HCT116 (cell line): ENCODE data around the gene ABCC11. TPM values are rescaled to one million over a fixed set of nuclear protein-coding genes. Genes with fewer than 3 reads are reported as not detected.

Experiments used
- ATAC-seq: fragments of 200-7000 bp; cut with Tn5 transposase; 2 replicates; pipeline ENCODE4 v1.9.1; 2020; ENCODE audit warnings: mild to moderate bottlenecking, moderate library complexity
- BruUV-seq: library from RNA; stranded (reverse); fragments of 400-500 nt; replicated peaks from 2 replicates; lab custom pipeline; 2021; lab: Mats Ljungman, UMichigan
- CTCF ChIA-PET: fragments of 300-600 bp; sonication (Branson Sonifier 250); formaldehyde crosslinking; loops from one replicate; lab custom pipeline; 2021; ENCODE audit warnings: antibody characterized with exemption; lab: Charles Lee
- POLR2A ChIA-PET: fragments of 300-600, 350-600 bp; sonication (Branson Sonifier 250); formaldehyde crosslinking; loops from one replicate; lab custom pipeline; 2021; ENCODE audit warnings: antibody characterized with exemption; lab: Charles Lee
- RAD21 ChIA-PET, 2 experiments: fragments of 300-600 bp; sonication (Branson Sonifier 250); formaldehyde crosslinking; loops; one replicate each; lab custom pipeline; 2023; ENCODE audit warnings: low total read pairs in 2 of 2; ENCODE audit not compliant: uncharacterized antibody in 2 of 2, unreplicated experiment in 2 of 2, low non-redundant PET in 1 of 2; lab: Charles Lee
- DNase-seq: peaks from one replicate; pipeline ENCODE4 v3.0.0-alpha.2; 2010; ENCODE audit warnings: low read depth, low spot score
- H2AFZ ChIP-seq: fragments of 200-600 bp; shearing (Covaris generic), sonication (generic); 2 replicates; pipeline ENCODE4 v1.6.1; 2017; ENCODE audit warnings: low read depth, mixed run types, mixed read lengths, antibody characterized with exemption, low read length; ENCODE audit not compliant: poor library complexity, severe bottlenecking
- H3K27ac ChIP-seq: 2 replicates; pipeline ENCODE4 v1.5.1; 2012; ENCODE audit warnings: low read depth, low read length
- H3K27me3 ChIP-seq: fragments of 200-600 bp; sonication (generic); 2 replicates; pipeline ENCODE4 v1.6.1; 2016; ENCODE audit warnings: mixed run types, low read length, mixed read lengths; ENCODE audit not compliant: insufficient read depth
- H3K36me3 ChIP-seq, 2 experiments: fragments of 200-500 bp in 1 of 2; fragments of 200-600 bp in 1 of 2; sonication (Bioruptor generic) in 1 of 2; sonication (generic) in 1 of 2; 2 replicates each; pipeline versions ENCODE4 v1.5.1 to v1.6.1; 2014 to 2016; ENCODE audit warnings: low read length in 2 of 2, inconsistent platforms in 1 of 2, mixed read lengths in 1 of 2, mixed run types in 1 of 2; ENCODE audit not compliant: insufficient read depth in 2 of 2, control insufficient read depth in 1 of 2
- H3K4me1 ChIP-seq, 2 experiments: fragments of 200-600 bp in 1 of 2; sonication (generic) in 1 of 2; 2 replicates each; pipeline versions ENCODE4 v1.5.1 to v1.6.1; 2012 to 2017; ENCODE audit warnings: low read length in 2 of 2, inconsistent platforms in 1 of 2, mild to moderate bottlenecking in 1 of 2, mixed read lengths in 1 of 2, mixed run types in 1 of 2, moderate library complexity in 1 of 2; ENCODE audit not compliant: insufficient read depth in 2 of 2, control insufficient read depth in 1 of 2
- H3K4me2 ChIP-seq: fragments of 200-600 bp; sonication (generic); 2 replicates; pipeline ENCODE4 v1.6.1; 2017; ENCODE audit warnings: mixed run types, low read length, mixed read lengths
- H3K4me3 ChIP-seq, 2 experiments: fragments of 200-600 bp in 1 of 2; sonication (generic) in 1 of 2; replicated peaks in 1 of 2; 2 replicates each; pipeline ENCODE4 v1.5.1; 2011 to 2016; ENCODE audit warnings: low read length in 2 of 2, control low read depth in 1 of 2, low read depth in 1 of 2, mild to moderate bottlenecking in 1 of 2, mixed read lengths in 1 of 2, mixed run types in 1 of 2
- H3K79me2 ChIP-seq: fragments of 200-600 bp; sonication (generic); 2 replicates; pipeline ENCODE4 v1.6.1; 2017; ENCODE audit warnings: mild to moderate bottlenecking, mixed run types, low read length, moderate library complexity, mixed read lengths; ENCODE audit not compliant: insufficient read depth
- H3K9ac ChIP-seq: fragments of 200-600 bp; sonication (generic); 2 replicates; pipeline ENCODE4 v1.6.1; 2016; ENCODE audit warnings: low read length, mixed read lengths
- H3K9me2 ChIP-seq: fragments of 200-600 bp; sonication (generic), shearing (Covaris generic); 2 replicates; pipeline ENCODE4 v1.6.1; 2017; ENCODE audit warnings: mixed run types, mild to moderate bottlenecking, moderate library complexity; ENCODE audit not compliant: insufficient read depth
- H3K9me3 ChIP-seq, 2 experiments: fragments of 200-500 bp in 1 of 2; fragments of 200-600 bp in 1 of 2; sonication (Bioruptor generic) in 1 of 2; sonication (generic) in 1 of 2; 2 replicates each; pipeline ENCODE4 v1.6.1; 2014 to 2017; ENCODE audit warnings: low read length in 2 of 2, mixed read lengths in 2 of 2, inconsistent platforms in 1 of 2, low read depth in 1 of 2, mild to moderate bottlenecking in 1 of 2, mixed run types in 1 of 2, moderate library complexity in 1 of 2; ENCODE audit not compliant: control insufficient read depth in 1 of 2, insufficient read depth in 1 of 2
- H4K20me1 ChIP-seq: fragments of 200-600 bp; sonication (generic), shearing (Covaris generic); 2 replicates; pipeline ENCODE4 v1.6.1; 2017; ENCODE audit warnings: mixed run types, mild to moderate bottlenecking, moderate library complexity; ENCODE audit not compliant: insufficient read depth
- ATF3 ChIP-seq: IDR thresholded peaks from 2 replicates; pipeline ENCODE4 v1.6.1; 2012
- CTCF ChIP-seq, 3 experiments: fragments of 200-600 bp in 1 of 3; sonication (generic) in 1 of 3; IDR thresholded peaks in 2 of 3; conservative IDR thresholded peaks in 1 of 3; 2 replicates each; pipeline ENCODE4 v1.5.1; 2012 to 2017; ENCODE audit warnings: low read depth in 2 of 3, low read length in 2 of 3, antibody characterized with exemption in 1 of 3, borderline replicate concordance in 1 of 3, control low read depth in 1 of 3, mild to moderate bottlenecking in 1 of 3, mixed read lengths in 1 of 3, mixed run types in 1 of 3, moderate library complexity in 1 of 3; ENCODE audit not compliant: insufficient read depth in 1 of 3
- EGR1 ChIP-seq: IDR thresholded peaks from 2 replicates; pipeline ENCODE4 v1.6.1; 2012; ENCODE audit warnings: low read depth
- ELF1 ChIP-seq: IDR thresholded peaks from 2 replicates; pipeline ENCODE4 v1.6.1; 2012; ENCODE audit warnings: low read depth, borderline replicate concordance
- EZH2phosphoT487 ChIP-seq: fragments of 200-600 bp; IDR thresholded peaks from 2 replicates; pipeline ENCODE4 v1.6.1; 2018; ENCODE audit warnings: antibody characterized with exemption, borderline replicate concordance
- MAX ChIP-seq: IDR thresholded peaks from 2 replicates; pipeline ENCODE4 v1.6.1; 2012
- POLR2A ChIP-seq: IDR thresholded peaks from 2 replicates; pipeline ENCODE4 v1.7.0; 2011; ENCODE audit warnings: borderline replicate concordance; ENCODE audit not compliant: insufficient read depth, insufficient read length; ENCODE audit errors: extremely low read depth
- POLR2AphosphoS5 ChIP-seq: IDR thresholded peaks from 2 replicates; pipeline ENCODE4 v1.6.1; 2011; ENCODE audit warnings: mild to moderate bottlenecking, low read depth, low read length, moderate library complexity
- RAD21 ChIP-seq: IDR thresholded peaks from 2 replicates; pipeline ENCODE4 v1.6.1; 2012; ENCODE audit warnings: low read depth, mild to moderate bottlenecking
- SP1 ChIP-seq: IDR thresholded peaks from 2 replicates; pipeline ENCODE4 v1.6.1; 2012; ENCODE audit warnings: low read depth
- TCF7L2 ChIP-seq: IDR thresholded peaks from 2 replicates; pipeline ENCODE4 v1.7.0; 2011; ENCODE audit warnings: borderline replicate concordance, inconsistent platforms; ENCODE audit not compliant: insufficient read depth, insufficient read length; ENCODE audit errors: extremely low read depth
- ZNF274 ChIP-seq: fragments of 200-500 bp; sonication (Bioruptor generic); IDR thresholded peaks from 2 replicates; pipeline ENCODE4 v1.6.1; 2014; ENCODE audit warnings: mild to moderate bottlenecking, low read depth, low read length, inconsistent platforms
- intact Hi-C: fragments of 100-400 bp; cut with micrococcal nuclease; formaldehyde crosslinking; loops from 2 replicates; pipeline ENCODE4 v1.10.0; 2022
- total RNA-seq: library from RNA; stranded (reverse); gene quantifications from one replicate; pipeline ENCODE4 v1.2.1, GENCODE V29; 2021; ENCODE audit not compliant: unreplicated experiment

The ABCC11 gene
- total RNA-seq, 1 experiment from 2014 or later, result 0.54 TPM

- no peak for TF ChIP-seq ATF3
- no peak for TF ChIP-seq EGR1
- no peak for TF ChIP-seq SP1
- no peak for TF ChIP-seq TCF7L2
- TF ChIP-seq, all 23 proteins: peak for 0
Observed at GRCh38 chr16:48272837-48273421, 25.6 kb upstream of the ABCC11 start (continued).

GRCh38 chr16:48271728-48272127 lies 24.4 kb upstream of the ABCC11 start:
- Histone ChIP-seq H3K9ac (no peak overlapping the region), H3K4me3 (no peak overlapping the region), H3K27me3 (no peaks in the 10 kb centered on the region), H3K36me3 (0 out of 4 replicates have a peak, but pooled peaks cover 2 to 3% of the 10 kb centered on the region in 2 experiments), H3K27ac (no peak overlapping the region), H2AFZ (no peak overlapping the region), H3K4me2 (no peak overlapping the region), H3K4me1 (no peaks in the 10 kb centered on the region), H3K9me3 (no peaks in the 10 kb centered on the region), H3K9me2 (no peaks in the 10 kb centered on the region), H4K20me1 (no peaks in the 10 kb centered on the region), H3K79me2 (no peaks in the 10 kb centered on the region; the same call in 1 of the 2 replicates)
- intact Hi-C loops, result no loop called here
- BruUV-seq, result no TSS peak
- TF ChIP-seq ELF1 (no peak), POLR2A (no peak), CTCF (IDR thresholded peaks at IDR 0.05 in 2 of 3, conservative IDR thresholded peaks at IDR 0.05 in 1 of 3; ENCODE audit: borderline replicate concordance in 1 of 3, insufficient read depth in 1 of 3, low read depth in 2 of 3, low read length in 2 of 3) (no peak), POLR2AphosphoS5 (no peak), EZH2phosphoT487 (no peak), MAX (no peak), ZNF274 (no peak), RAD21 (no peak)
- ChIA-PET POLR2A (no interaction called here), RAD21 (no interaction called here), CTCF (no interaction called here)
- ATAC-seq (no peak), DNase-seq (no peak)
